ENCODE data around the gene FAR2.

DNA sequence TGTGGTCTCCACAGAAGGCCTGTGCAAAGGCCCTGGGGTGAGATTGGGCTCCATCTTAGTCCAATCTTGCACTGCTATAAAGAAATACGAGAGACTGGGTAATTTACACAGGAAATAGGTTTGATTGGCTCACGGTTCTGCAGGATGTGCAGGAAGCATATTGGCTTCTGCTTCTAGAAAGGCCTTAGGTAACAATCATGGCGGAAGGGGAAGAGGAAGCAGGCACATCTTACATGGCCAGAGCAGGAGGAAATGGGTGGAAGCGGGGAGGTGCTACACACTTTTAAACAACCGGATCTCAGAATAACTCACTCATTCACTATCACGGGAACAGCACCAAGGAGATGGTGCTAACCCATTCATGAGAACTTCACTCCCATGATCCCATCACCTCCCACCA is 55.4 kb downstream of the FAR2 start:
- TF ChIP-seq, protein P1, sequence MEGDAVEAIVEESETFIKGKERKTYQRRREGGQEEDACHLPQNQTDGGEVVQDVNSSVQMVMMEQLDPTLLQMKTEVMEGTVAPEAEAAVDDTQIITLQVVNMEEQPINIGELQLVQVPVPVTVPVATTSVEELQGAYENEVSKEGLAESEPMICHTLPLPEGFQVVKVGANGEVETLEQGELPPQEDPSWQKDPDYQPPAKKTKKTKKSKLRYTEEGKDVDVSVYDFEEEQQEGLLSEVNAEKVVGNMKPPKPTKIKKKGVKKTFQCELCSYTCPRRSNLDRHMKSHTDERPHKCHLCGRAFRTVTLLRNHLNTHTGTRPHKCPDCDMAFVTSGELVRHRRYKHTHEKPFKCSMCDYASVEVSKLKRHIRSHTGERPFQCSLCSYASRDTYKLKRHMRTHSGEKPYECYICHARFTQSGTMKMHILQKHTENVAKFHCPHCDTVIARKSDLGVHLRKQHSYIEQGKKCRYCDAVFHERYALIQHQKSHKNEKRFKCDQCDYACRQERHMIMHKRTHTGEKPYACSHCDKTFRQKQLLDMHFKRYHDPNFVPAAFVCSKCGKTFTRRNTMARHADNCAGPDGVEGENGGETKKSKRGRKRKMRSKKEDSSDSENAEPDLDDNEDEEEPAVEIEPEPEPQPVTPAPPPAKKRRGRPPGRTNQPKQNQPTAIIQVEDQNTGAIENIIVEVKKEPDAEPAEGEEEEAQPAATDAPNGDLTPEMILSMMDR (conservative IDR thresholded peaks at IDR 0.05; ENCODE audit: low read depth in 2 of 2): no peak
- TF ChIP-seq, protein P2, sequence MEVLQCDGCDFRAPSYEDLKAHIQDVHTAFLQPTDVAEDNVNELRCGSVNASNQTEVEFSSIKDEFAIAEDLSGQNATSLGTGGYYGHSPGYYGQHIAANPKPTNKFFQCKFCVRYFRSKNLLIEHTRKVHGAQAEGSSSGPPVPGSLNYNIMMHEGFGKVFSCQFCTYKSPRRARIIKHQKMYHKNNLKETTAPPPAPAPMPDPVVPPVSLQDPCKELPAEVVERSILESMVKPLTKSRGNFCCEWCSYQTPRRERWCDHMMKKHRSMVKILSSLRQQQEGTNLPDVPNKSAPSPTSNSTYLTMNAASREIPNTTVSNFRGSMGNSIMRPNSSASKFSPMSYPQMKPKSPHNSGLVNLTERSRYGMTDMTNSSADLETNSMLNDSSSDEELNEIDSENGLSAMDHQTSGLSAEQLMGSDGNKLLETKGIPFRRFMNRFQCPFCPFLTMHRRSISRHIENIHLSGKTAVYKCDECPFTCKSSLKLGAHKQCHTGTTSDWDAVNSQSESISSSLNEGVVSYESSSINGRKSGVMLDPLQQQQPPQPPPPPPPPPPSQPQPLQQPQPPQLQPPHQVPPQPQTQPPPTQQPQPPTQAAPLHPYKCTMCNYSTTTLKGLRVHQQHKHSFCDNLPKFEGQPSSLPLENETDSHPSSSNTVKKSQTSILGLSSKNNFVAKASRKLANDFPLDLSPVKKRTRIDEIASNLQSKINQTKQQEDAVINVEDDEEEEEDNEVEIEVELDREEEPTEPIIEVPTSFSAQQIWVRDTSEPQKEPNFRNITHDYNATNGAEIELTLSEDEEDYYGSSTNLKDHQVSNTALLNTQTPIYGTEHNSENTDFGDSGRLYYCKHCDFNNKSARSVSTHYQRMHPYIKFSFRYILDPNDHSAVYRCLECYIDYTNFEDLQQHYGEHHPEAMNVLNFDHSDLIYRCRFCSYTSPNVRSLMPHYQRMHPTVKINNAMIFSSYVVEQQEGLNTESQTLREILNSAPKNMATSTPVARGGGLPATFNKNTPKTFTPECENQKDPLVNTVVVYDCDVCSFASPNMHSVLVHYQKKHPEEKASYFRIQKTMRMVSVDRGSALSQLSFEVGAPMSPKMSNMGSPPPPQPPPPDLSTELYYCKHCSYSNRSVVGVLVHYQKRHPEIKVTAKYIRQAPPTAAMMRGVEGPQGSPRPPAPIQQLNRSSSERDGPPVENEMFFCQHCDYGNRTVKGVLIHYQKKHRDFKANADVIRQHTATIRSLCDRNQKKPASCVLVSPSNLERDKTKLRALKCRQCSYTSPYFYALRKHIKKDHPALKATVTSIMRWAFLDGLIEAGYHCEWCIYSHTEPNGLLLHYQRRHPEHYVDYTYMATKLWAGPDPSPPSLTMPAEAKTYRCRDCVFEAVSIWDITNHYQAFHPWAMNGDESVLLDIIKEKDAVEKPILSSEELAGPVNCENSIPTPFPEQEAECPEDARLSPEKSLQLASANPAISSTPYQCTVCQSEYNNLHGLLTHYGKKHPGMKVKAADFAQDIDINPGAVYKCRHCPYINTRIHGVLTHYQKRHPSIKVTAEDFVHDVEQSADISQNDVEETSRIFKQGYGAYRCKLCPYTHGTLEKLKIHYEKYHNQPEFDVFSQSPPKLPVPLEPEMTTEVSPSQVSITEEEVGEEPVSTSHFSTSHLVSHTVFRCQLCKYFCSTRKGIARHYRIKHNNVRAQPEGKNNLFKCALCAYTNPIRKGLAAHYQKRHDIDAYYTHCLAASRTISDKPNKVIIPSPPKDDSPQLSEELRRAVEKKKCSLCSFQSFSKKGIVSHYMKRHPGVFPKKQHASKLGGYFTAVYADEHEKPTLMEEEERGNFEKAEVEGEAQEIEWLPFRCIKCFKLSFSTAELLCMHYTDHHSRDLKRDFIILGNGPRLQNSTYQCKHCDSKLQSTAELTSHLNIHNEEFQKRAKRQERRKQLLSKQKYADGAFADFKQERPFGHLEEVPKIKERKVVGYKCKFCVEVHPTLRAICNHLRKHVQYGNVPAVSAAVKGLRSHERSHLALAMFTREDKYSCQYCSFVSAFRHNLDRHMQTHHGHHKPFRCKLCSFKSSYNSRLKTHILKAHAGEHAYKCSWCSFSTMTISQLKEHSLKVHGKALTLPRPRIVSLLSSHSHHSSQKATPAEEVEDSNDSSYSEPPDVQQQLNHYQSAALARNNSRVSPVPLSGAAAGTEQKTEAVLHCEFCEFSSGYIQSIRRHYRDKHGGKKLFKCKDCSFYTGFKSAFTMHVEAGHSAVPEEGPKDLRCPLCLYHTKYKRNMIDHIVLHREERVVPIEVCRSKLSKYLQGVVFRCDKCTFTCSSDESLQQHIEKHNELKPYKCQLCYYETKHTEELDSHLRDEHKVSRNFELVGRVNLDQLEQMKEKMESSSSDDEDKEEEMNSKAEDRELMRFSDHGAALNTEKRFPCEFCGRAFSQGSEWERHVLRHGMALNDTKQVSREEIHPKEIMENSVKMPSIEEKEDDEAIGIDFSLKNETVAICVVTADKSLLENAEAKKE (CRISPR knock-in tag; IDR thresholded peaks at IDR 0.05): no peak
- TF ChIP-seq EZH2 (IDR thresholded peaks at IDR 0.05; ENCODE audit: low read depth, unreplicated experiment) (no peak), EZH2phosphoT487 (IDR thresholded peaks at IDR 0.05; ENCODE audit: unreplicated experiment) (no peak), POLR2AphosphoS5 (IDR thresholded peaks at IDR 0.05; ENCODE audit: low read depth) (no peak), CREB1 (CRISPR knock-in tag; IDR thresholded peaks at IDR 0.05; ENCODE audit: low read depth) (no peak), ZNF331 (CRISPR knock-in tag; IDR thresholded peaks at IDR 0.05; ENCODE audit: low read depth) (no peak)
- TF ChIP-seq, protein P3, sequence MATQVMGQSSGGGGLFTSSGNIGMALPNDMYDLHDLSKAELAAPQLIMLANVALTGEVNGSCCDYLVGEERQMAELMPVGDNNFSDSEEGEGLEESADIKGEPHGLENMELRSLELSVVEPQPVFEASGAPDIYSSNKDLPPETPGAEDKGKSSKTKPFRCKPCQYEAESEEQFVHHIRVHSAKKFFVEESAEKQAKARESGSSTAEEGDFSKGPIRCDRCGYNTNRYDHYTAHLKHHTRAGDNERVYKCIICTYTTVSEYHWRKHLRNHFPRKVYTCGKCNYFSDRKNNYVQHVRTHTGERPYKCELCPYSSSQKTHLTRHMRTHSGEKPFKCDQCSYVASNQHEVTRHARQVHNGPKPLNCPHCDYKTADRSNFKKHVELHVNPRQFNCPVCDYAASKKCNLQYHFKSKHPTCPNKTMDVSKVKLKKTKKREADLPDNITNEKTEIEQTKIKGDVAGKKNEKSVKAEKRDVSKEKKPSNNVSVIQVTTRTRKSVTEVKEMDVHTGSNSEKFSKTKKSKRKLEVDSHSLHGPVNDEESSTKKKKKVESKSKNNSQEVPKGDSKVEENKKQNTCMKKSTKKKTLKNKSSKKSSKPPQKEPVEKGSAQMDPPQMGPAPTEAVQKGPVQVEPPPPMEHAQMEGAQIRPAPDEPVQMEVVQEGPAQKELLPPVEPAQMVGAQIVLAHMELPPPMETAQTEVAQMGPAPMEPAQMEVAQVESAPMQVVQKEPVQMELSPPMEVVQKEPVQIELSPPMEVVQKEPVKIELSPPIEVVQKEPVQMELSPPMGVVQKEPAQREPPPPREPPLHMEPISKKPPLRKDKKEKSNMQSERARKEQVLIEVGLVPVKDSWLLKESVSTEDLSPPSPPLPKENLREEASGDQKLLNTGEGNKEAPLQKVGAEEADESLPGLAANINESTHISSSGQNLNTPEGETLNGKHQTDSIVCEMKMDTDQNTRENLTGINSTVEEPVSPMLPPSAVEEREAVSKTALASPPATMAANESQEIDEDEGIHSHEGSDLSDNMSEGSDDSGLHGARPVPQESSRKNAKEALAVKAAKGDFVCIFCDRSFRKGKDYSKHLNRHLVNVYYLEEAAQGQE (IDR thresholded peaks at IDR 0.05; ENCODE audit: unreplicated experiment): no peak
- TF ChIP-seq, protein P4, sequence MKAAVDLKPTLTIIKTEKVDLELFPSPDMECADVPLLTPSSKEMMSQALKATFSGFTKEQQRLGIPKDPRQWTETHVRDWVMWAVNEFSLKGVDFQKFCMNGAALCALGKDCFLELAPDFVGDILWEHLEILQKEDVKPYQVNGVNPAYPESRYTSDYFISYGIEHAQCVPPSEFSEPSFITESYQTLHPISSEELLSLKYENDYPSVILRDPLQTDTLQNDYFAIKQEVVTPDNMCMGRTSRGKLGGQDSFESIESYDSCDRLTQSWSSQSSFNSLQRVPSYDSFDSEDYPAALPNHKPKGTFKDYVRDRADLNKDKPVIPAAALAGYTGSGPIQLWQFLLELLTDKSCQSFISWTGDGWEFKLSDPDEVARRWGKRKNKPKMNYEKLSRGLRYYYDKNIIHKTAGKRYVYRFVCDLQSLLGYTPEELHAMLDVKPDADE (IDR thresholded peaks at IDR 0.05): no peak

Data from GM23338 (cell line).